ENCODE measurements around the gene TCP1.

- TF ChIP-seq CTCF (IDR thresholded peaks at IDR 0.05; ENCODE audit: low read length) (no peak), EZH2 (optimal IDR thresholded peaks at IDR 0.05; ENCODE audit: low read depth, low read length) (no peak), EZH2phosphoT487 (IDR thresholded peaks at IDR 0.05; ENCODE audit: low read length) (no peak)
Measured at GRCh38 chr6:159758031-159759001, 31.1 kb downstream of the TCP1 start.
